GM10266 (cell line): Measurements from ENCODE around the gene RND1.
"Not testable (repeated sequence)": the region's sequence is repeated elsewhere in the genome, so short reads cannot be mapped to it uniquely, and the experiment has no call there.

Experiments
- DNase-seq: peaks from one replicate; pipeline ENCODE4 v3.0.0; 2012; ENCODE audit errors: extremely low spot score
- TF ChIP-seq, protein P1 (sequence below): IDR thresholded peaks from 2 replicates; pipeline ENCODE4 v1.5.1; 2012; ENCODE audit warnings: mild to moderate bottlenecking, low read depth; ENCODE audit not compliant: control insufficient read depth, insufficient read depth; ENCODE audit errors: missing control alignments

The RND1 gene

DNA sequence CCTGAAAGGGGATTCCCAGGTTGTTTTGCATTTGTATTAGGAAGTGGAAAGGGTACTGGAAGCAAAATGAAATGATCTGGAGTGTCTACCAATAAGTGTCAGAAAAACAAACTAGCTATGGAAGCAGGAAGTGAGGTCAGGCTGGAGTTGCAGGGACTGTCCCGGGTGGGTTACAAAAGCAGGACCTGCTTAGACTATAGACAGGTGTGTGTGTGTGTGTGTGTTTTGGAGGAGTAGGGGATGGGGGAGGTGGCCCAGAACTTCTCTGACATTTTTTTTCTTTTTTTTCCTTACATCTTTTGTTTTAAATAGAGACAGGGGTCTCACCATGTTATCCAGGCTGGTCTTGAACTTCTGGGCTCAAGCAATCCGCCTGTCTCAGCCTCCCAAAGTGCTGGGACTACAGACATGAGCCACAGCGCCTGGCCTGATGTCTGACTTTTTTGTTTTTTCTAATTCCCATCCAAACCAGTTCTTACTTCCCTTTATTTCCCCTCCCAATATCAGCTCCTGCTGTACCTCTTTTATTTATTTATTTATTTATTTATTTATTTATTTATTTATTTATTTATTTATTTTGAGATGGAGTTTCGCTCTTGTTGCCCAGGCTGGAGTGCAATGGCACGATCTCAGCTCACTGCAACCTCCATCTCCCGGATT, 512 bp upstream of the RND1 start:
- TF ChIP-seq, protein P1, sequence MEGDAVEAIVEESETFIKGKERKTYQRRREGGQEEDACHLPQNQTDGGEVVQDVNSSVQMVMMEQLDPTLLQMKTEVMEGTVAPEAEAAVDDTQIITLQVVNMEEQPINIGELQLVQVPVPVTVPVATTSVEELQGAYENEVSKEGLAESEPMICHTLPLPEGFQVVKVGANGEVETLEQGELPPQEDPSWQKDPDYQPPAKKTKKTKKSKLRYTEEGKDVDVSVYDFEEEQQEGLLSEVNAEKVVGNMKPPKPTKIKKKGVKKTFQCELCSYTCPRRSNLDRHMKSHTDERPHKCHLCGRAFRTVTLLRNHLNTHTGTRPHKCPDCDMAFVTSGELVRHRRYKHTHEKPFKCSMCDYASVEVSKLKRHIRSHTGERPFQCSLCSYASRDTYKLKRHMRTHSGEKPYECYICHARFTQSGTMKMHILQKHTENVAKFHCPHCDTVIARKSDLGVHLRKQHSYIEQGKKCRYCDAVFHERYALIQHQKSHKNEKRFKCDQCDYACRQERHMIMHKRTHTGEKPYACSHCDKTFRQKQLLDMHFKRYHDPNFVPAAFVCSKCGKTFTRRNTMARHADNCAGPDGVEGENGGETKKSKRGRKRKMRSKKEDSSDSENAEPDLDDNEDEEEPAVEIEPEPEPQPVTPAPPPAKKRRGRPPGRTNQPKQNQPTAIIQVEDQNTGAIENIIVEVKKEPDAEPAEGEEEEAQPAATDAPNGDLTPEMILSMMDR, result no peak
- DNase-seq, result no peak

DNA sequence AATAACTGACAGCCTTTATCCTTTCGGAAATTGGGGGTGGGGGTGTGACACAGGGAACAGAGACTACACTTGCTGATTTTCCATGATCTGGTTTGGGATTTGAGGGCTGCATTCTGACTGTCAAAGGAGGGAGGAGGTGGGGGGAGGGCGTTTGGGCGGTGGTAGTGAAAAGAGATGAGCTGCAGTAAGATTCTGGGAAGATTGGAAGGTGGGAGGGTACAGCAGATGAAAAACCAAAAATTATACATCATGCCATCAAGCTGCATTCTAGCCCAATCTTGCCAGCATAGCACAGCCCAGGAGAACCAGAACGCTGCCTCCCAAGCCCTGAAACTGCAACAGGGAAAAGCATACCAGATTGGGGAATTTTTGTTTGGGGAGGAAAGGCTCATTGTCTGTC, 2.4 kb downstream of the RND1 start:
- no peak for DNase-seq
- TF ChIP-seq, protein P1, result no peak

DNA sequence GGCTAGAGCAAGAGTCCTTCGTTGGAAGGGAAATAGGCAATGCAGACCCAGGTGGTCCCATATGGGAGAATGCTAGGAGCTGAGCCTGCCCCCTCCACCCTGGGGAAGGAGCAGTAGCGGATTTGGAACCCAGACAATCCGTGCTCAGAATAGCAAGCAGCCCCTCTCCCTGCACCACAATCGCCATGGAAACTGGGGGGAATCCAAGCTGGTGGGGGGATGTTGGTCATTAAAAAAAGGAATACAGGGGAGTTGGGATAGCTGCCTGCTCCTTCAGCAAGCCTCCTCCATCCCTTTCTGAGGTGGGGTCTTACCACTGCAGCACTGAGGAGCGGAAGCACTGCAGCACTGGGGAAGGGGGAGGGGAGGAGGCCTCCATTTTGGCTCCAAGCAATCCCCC, 2.9 kb downstream of the RND1 start:
- TF ChIP-seq, protein P1, result no peak
- DNase-seq, result no peak

DNA sequence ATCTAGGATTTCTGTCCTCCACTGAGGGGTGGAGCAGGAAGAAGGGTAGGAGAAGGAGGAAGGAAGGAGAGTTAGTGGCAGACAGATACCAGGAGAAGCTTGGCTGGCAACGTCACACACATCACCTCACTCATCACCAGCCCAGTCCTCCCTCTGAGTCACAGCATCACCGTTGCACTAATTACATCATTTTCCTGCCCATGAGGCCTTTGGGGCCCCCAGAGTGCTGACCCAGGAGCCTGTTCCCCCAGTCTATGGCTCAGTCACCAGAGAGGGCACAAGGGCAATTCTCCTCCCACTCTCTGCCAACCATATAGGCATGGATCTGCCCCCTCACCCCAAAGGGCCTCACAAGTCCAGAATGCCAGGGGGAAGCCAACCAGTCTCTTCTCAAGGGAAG, 4.6 kb downstream of the RND1 start:
- DNase-seq, result no peak
- TF ChIP-seq, protein P1, result no peak

- DNase-seq, result not testable (repeated sequence)
Measured at GRCh38 chr12:48860236-48860635, 5.4 kb downstream of the RND1 start.

- no peak for DNase-seq
- TF ChIP-seq, protein P1, result no peak
Measured at GRCh38 chr12:48859607-48860006, 6.1 kb downstream of the RND1 start.

DNA sequence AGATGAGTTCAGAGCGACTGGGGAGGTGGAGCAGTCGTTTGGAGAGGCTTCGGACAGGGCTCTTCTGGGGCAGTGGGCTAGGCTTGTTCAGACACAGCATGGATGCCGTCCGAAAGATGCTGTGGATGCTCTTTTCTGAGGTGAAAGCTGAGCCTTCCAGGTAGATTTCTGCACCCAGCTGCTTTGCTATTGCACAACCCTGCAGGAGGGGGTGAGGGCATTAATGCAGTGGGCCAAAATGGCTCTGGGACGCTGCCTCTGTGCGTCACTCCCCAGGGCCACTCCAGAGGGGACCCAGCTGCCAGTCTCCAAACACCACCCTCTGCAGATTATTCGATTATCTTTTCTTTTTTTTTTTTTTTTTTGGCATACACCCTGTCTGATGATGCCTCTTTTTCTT, 7.6 kb downstream of the RND1 start:
- TF ChIP-seq, protein P1, result no peak

GRCh38 chr12:48857278-48857994, 8.2 kb downstream of the RND1 start:
- no peak for DNase-seq
- TF ChIP-seq, protein P1, result no peak

More for the DNA sequence above, 7.6 kb downstream of the RND1 start:
- no peak for DNase-seq
